HG03060 (cell line): ENCODE measurements around the gene MAF.

Experiments used
- ATAC-seq: cut with Tn5 transposase; IDR thresholded peaks from one replicate; pipeline ENCODE4 v1.9.1; 2021; ENCODE audit warnings: low read depth, moderate number of reproducible peaks; ENCODE audit not compliant: unreplicated experiment

Gene MAF

GRCh38 chr16:79593074-79593531, 7.4 kb downstream of the MAF start:
- no peak for ATAC-seq

- ATAC-seq: no peak
Measured at GRCh38 chr16:79592186-79592585, 8.4 kb downstream of the MAF start.

DNA sequence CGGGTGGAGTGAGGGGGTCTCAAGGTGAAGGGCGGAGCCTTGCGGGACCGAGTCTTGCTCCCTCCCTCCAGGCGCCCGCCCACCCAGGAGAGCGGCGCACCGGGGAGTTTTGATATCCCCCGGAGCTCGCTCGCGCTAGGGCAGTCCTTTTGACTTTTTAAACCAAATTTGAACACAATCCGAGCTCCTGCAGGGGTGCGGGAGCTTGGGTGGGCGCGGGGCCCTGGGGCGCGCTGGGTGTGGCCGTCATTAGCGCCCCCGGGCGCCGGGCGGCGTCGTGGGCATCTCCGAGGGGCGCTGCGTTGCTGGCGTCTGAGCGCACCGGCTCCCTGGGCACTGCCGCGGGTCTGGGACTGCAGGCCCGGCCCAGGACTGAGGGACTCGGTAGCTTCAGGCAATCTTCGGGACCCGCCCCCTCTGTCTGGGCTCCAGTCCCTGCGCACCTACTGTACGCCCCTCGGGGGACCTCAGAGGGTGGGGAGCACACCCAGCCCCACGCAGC, 10.9 kb downstream of the MAF start:
- no peak for ATAC-seq

DNA sequence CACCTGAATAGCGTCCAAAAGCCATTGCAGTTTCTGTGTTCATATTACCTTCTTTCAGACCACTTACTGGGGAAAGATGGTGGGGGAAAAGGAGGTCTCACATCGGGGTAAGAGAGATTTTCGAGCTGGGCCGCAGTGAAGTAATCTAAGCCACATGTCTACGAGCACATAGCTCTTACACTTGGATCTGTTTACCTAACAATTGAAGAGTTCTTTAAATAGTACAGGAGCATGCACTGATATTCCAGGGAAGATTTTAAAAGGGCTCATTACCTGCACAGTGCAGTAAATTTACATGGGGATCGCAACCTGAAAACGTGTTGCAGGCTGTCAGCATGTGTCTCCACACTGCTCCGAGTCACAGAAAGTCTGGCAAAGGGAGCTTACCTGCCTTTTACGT, 12.6 kb downstream of the MAF start:
- ATAC-seq: no peak

DNA sequence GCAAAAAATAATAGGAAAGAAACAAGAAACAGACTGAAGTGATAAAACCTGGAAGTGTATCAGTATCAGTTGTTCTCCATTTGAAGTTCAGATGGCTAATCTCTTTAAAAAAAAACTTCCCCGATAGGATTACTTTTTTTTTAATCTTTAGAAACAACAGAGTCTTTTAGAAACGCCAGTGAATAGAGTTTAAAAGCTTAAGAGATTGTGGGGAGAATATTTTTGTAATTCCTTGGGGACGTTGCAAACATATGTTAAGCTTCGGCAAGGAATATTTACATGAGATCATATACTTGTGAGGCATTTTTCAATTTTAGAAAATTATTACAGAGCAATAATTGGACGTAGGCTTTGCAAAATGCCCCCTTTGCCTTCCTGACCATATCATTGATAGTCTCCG, 13.2 kb downstream of the MAF start:
- no peak for ATAC-seq

DNA sequence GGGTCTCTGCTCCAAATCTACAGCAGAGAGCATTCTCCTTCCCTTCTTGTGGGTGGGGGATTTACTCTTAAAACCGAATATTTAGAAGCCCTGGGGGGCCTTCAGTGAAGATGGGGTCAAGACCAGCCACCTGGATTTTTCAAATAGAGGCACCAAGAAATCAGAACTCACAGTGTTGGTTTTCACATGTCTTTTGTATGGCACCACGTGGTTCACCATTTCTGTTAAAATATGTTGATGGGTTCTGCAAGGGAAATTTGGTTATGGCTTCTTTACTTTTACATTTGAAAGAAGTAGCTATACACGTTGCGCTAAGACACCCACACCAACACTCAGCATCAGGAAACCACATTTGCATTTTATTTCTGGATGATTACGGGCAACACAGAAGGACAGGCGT, 17.7 kb downstream of the MAF start:
- ATAC-seq: no peak

- no peak for ATAC-seq
Measured at GRCh38 chr16:79580453-79581191, 19.9 kb downstream of the MAF start.

GRCh38 chr16:79576602-79577001, 23.9 kb downstream of the MAF start:
- no peak for ATAC-seq

DNA sequence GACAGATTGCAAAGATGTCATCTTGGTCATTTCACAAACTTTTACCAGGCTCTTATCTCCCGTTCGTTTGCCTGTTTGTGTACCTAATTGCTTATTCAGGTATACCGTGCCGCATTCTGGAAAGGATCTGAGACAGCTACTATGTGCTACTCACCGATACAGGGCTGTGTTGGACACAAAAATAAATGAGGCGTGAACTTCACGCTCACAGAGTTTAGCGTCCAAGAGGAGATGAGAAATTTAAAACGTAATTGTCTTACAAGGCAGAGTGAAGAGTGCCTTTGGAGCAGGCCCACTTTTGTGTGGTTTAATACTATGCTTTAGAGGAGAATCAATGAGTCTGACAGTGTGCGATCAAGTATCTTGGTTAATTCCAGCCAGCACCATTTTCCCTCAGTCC, 26.7 kb downstream of the MAF start:
- ATAC-seq: no peak

GRCh38 chr16:79573071-79573470, 27.5 kb downstream of the MAF start:
- ATAC-seq: no peak

DNA sequence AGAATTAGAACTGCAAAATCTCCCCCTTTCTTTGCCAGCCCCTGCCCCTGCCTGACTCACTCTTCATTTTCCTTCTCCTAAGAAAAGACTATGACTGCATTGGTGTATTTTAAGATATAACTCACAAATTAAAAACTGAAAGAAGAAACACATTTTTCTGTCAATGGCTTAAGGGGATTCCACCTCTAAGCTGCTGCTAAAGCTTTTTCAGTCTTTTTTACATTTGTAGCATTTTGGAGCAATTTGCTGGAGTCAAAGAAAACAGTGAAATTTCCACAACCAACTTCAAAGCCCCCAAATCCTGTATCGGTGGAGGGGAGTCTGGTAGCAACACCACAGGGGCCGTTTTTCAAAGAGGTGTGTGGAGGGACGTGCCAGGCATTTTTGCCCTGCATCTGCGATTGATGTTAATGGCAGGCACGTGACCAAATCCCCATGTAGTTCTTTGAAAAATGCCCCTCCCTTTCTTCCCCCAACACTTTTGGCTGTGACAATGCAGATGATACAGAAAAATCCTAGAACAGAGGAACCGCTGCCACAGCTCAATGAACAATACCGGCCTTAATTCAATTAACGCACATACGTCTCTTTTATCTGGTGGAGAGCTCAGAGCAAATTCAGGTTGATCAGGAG, 28.5 kb downstream of the MAF start:
- ATAC-seq: no peak

- ATAC-seq: no peak
Measured at GRCh38 chr16:79571065-79571902, 29.3 kb downstream of the MAF start.

DNA sequence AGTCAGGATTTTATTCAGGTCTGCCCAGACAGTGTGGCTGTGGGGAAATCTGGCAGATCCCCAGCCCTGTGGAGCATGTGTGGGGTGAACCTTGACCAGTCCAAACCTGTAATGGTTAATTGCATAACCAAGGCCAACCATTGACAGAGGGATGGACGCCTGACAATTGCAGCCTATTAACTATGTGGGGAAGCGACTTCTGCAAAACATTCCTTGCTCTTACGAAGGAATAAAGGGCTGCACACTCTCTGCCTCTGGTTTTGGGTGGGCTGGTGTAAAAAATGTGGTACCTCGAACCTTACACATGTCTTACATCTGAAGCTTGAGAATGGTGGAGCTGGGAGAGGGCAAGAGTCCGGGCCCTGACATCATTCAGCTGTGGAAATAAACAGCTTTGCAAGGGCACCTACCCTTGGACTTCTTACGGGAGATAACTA, 35.8 kb downstream of the MAF start:
- ATAC-seq: no peak

GRCh38 chr16:79563921-79564320, 36.6 kb downstream of the MAF start:
- no peak for ATAC-seq

- no peak for ATAC-seq
Measured at GRCh38 chr16:79562166-79562823, 38.2 kb downstream of the MAF start.

- no peak for ATAC-seq
Measured at GRCh38 chr16:79561729-79562128, 38.8 kb downstream of the MAF start.

GRCh38 chr16:79560923-79561322, 39.6 kb downstream of the MAF start:
- ATAC-seq: no peak

DNA sequence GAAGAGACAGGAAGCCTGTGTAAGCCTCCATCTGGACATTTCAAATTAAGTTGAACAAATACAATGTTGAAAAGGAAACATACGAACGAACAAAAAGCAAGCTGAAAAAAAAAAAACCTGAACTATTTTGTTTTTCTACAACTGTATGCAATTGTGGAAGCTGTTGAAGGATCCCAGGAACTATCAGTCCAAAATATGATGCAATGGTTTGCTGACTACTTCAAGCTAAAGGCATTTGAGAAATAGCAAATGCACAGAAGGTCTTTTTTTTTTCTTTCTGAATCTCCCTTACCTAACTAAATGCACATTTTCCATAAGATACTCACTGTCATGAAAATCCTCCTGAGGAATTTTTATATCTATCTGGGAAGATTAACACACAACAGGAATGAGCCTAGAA, 40.2 kb downstream of the MAF start:
- no peak for ATAC-seq

- ATAC-seq: no peak
Measured at GRCh38 chr16:79559532-79559931, 41.0 kb downstream of the MAF start.

DNA sequence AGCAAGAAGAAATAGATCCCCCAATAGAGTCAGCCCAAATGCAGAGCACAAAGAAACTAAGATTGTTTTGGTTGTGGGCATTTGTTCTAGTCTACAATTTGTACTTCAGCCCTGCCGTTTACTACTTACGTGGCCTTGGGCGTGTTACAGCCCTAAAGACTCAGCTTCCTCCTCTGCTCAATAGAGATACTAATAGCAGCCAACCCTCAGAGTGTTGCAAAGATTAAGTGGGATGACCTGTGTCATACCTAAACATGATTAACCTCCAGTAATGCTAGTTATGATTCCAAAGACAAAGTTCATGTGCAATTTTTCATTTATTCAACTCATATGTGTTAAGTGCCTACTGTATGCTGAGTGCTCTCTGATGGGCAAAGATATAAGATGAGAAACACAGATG, 43.1 kb downstream of the MAF start:
- ATAC-seq: no peak

- no peak for ATAC-seq
Measured at GRCh38 chr16:79554912-79555311, 45.6 kb downstream of the MAF start.
